ENCODE data around the gene STRIP2. TPM values are rescaled to one million over a fixed set of nuclear protein-coding genes. Genes with fewer than 3 reads are reported as not detected.

STRIP2 gene
- total and polyA plus RNA-seq, 9 donors, result 0.12 to 1.6 (median 0.92) TPM

- no peaks in the 10 kb centered on the region for H3K9me3 ChIP-seq
- no peaks in the 10 kb centered on the region for H3K4me1 ChIP-seq (ENCODE audit: insufficient read depth)
- no peak for DNase-seq
- H3K36me3 ChIP-seq, result no peaks in the 10 kb centered on the region
- no peak overlapping the region for H3K27ac ChIP-seq
- intact Hi-C loops (cut with DNase I), result loop anchor here in 1 of 4 donors (10.0 kb wide), 1 partner anchor 75 kb away; no protein-coding TSS in a partner anchor
- no peaks in the 10 kb centered on the region for H3K27me3 ChIP-seq
- no peak overlapping the region for H3K4me3 ChIP-seq
- TF ChIP-seq CTCF (IDR thresholded peaks at IDR 0.05), result no peak
- TF ChIP-seq EP300 (IDR thresholded peaks at IDR 0.05), result no peak
- TF ChIP-seq POLR2A (IDR thresholded peaks at IDR 0.05), result no peak
Measured at GRCh38 chr7:129450295-129450694, 16.1 kb downstream of the STRIP2 start.

- no peak for DNase-seq
- TF ChIP-seq EP300 (IDR thresholded peaks at IDR 0.05), result no peak
- no peak for TF ChIP-seq POLR2A (IDR thresholded peaks at IDR 0.05)
- TF ChIP-seq CTCF (IDR thresholded peaks at IDR 0.05), result no peak
- no peaks in the 10 kb centered on the region for H3K36me3 ChIP-seq
- H3K4me3 ChIP-seq, result no peak overlapping the region
- 89 to 93% (median 92%) methylated on average over 2 of the region's 2 CpGs for WGBS, 3 donors
- intact Hi-C loops (cut with DNase I), result loop anchor here in 1 of 4 donors (10.0 kb wide), 1 partner anchor 78 kb away; no protein-coding TSS in a partner anchor
- H3K27ac ChIP-seq, result no peak overlapping the region
- H3K27me3 ChIP-seq, result no peaks in the 10 kb centered on the region
- H3K9me3 ChIP-seq, result no peaks in the 10 kb centered on the region
- no peaks in the 10 kb centered on the region for H3K4me1 ChIP-seq (ENCODE audit: insufficient read depth)
Measured at GRCh38 chr7:129452589-129453231, 18.5 kb downstream of the STRIP2 start.

- TF ChIP-seq EP300 (IDR thresholded peaks at IDR 0.05) (no peak), CTCF (IDR thresholded peaks at IDR 0.05) (no peak), POLR2A (IDR thresholded peaks at IDR 0.05) (no peak)
- Histone ChIP-seq H3K9me3 (no peaks in the 10 kb centered on the region), H3K4me3 (no peak overlapping the region), H3K27me3 (no peaks in the 10 kb centered on the region), H3K27ac (no peak overlapping the region), H3K36me3 (no peaks in the 10 kb centered on the region), H3K4me1 (ENCODE audit: insufficient read depth) (no peaks in the 10 kb centered on the region)
- intact Hi-C loops (cut with DNase I), result loop anchor here in 1 of 4 donors (10.0 kb wide), 1 partner anchor 79 kb away; no protein-coding TSS in a partner anchor
- WGBS, 3 donors, result 89 to 100% (median 93%) methylated on average over 1 of the region's 1 CpG
- no peak for DNase-seq
Measured at GRCh38 chr7:129453510-129454248, 19.4 kb downstream of the STRIP2 start.

- Histone ChIP-seq H3K27ac (no peak overlapping the region), H3K27me3 (no peaks in the 10 kb centered on the region), H3K36me3 (no peaks in the 10 kb centered on the region), H3K9me3 (no peaks in the 10 kb centered on the region), H3K4me3 (no peak overlapping the region), H3K4me1 (ENCODE audit: insufficient read depth) (no peaks in the 10 kb centered on the region)
- intact Hi-C loops (cut with DNase I), result loop anchor here in 1 of 4 donors (10.0 kb wide), 1 partner anchor 79 kb away; no protein-coding TSS in a partner anchor
- WGBS, 3 donors, result 87 to 92% (median 88%) methylated on average over 4 of the region's 4 CpGs
- DNase-seq, result no peak
- no peak for TF ChIP-seq POLR2A (IDR thresholded peaks at IDR 0.05)
- TF ChIP-seq EP300 (IDR thresholded peaks at IDR 0.05), result no peak
- TF ChIP-seq CTCF (IDR thresholded peaks at IDR 0.05), result no peak
Measured at GRCh38 chr7:129454249-129454551, 20.0 kb downstream of the STRIP2 start.

Data from ovary (tissue), 9 donors.